Fibroblast of skin of abdomen (primary cell): ENCODE data around the gene SLC13A2.

Experiments used
- DNase-seq: peaks from one replicate; pipeline ENCODE4 v3.0.0-alpha.2; 2013

Gene SLC13A2

GRCh38 chr17:28540231-28540630 is 66.8 kb downstream of the SLC13A2 start:
- no peak for DNase-seq

GRCh38 chr17:28541439-28541838 is 68.0 kb downstream of the SLC13A2 start:
- DNase-seq: no peak

GRCh38 chr17:28544402-28545140 is 71.1 kb downstream of the SLC13A2 start:
- DNase-seq: no peak

GRCh38 chr17:28545141-28545503 is 71.7 kb downstream of the SLC13A2 start:
- no peak for DNase-seq

- no peak for DNase-seq
These were observed 72.5 kb downstream of the SLC13A2 start for GRCh38 chr17:28545787-28546415.

GRCh38 chr17:28547096-28547622 is 73.7 kb downstream of the SLC13A2 start:
- no peak for DNase-seq
